HPDE6-E6E7 (cell line): ENCODE data around the gene NDUFV2.
"Not testable (repeated sequence)": the region's sequence is repeated elsewhere in the genome, so short reads cannot be mapped to it uniquely, and the experiment has no call there.

Source experiments
- DNase-seq: peaks from one replicate; pipeline ENCODE4 v3.0.0; 2011; ENCODE audit warnings: missing footprints; ENCODE audit errors: extremely low spot score

NDUFV2 gene

DNA sequence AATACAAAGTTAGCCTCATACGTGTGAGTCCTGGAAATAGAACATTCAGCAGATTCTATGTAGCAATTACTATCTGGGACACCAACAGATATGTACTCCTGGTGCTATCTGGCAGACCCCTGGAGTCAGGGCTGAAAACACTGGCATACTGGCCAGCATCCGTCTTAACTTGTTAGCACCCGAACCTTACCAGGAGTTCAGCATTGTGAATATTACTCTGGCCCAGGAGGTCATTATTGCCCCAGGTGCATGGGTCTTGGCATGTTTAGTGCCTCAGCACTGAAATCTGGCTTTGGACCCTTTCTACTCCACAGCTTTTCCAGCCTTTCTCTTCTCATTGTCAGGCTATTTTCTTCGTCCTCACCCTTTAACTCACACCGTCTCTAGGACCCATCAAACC, 11.9 kb upstream of the NDUFV2 start:
- DNase-seq: no peak

DNA sequence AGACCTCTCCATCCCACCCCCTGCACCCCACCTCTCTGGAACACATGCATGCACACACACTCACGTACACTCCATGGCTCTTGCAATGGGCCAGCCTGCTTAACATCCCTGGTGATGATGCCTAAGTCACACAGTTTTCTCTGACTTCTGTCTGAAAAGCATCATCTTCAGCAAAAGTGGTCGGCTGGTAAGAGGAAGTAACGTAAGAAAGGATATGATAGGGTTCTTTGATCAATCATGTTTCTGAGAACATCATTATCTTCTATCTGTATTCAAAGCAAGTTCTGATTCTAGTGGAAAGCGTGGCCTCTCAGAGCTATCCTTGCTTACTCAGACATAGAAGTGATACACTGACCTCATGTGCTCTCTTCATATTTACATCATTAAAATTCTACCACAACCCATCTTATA, 11.4 kb upstream of the NDUFV2 start:
- DNase-seq: no peak

DNA sequence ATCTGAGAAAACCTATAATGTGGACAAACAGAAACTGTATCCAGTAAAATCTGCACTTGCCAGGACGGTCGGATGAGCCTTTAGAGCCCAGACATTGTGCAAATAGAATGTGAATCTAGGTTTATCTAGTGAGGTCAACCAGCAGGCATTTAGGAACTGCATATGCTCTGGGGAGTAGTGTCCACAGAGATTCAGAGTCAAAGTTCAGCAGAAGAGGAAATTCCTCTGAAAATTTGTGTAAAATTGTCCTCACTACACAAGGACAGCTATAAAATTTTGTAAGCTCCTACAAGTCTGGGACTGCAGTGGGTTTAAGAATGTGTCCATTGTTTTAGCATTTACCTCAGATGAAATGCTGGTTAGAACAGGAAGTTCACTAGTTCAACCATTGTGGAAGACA, 9.8 kb upstream of the NDUFV2 start:
- DNase-seq: no peak

DNA sequence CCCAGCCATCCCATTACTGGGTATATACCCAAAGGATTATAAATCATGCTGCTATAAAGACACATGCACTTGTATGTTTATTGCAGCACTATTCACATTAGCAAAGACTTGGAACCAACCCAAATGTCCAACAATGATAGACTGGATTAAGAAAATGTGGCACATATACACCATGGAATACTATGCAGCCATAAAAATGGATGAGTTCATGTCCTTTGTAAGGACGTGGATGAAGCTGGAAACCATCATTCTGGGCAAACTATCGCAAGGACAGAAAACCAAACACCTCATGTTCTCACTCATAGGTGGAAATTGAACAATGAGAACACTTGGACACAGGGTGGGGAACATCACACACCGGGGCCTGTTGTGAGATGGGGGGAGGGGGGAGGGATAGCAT, 9.4 kb upstream of the NDUFV2 start:
- not testable (repeated sequence) for DNase-seq

DNA sequence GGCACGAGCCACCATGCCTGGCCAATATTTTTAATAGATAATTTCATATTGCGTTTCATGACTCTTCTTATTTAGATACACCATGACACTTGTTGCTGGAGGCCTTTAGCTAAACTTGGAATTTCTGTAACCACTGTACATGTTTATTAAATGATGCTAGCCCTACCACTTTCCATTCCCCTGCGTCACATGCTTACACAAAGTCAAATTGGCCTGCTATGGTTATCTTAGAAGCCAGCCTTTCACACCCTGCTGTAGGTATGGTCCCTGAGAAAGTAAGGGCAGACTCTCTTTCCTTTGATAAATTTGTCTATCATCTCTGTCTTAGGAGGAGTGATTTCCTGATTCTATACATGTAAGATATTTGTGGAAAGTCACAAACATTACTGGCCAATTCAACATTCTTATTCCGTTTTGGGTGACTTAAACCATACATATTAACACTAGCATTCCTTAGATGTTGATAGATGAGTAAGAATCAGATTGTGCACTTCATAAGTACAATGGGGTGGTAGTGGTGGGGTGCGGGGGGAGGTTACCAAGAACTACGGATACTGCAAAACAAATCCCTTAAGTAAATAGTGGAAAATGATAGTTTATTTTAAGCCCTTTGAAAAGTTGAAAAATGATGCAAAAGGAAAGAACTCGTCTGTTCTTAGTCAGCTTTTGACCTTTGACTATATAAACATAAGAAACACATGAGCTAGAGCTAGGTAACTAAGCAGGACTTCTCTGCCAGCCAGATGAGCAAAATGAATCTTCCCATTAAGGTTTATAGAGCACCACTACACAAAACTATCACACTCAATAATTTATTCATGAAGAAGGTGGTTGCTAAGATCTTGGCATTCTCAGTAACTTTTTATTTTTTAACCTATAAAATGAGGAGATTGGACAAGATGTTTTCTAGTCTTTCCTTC, 7.9 kb upstream of the NDUFV2 start:
- peak; percentile 38 for DNase-seq

DNA sequence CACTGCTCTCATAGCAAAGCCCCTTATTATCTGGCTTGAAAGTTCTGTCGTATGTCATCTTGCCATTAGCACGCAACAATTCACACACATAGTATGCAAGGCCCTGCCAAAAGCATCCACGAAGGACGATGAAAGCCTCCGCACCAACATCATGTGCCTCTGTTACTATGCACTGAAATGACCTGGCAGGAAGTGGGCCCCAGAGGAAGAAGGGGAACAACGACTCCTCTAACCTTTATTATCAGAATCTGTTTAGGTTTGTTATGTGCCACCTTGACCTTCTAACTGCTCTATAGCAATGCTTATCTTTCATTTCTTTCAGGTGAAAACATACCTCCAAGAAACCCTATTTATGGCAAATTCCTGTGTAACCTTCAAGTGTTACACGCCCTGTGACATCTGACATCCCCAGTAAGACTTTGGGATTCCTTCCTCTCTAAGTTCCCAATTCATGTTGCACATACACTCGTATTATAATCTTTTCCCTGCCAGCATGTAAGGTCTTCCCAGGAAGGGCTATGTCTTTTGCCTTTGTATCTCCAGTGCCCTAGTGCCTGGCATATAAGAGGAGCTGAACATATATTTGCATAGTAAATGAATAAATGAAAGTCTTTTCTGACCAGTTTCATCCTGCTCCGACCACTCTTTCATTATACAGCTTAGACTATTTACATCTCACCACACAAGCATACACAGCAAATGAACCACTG, 7.0 kb upstream of the NDUFV2 start:
- DNase-seq: no peak

DNA sequence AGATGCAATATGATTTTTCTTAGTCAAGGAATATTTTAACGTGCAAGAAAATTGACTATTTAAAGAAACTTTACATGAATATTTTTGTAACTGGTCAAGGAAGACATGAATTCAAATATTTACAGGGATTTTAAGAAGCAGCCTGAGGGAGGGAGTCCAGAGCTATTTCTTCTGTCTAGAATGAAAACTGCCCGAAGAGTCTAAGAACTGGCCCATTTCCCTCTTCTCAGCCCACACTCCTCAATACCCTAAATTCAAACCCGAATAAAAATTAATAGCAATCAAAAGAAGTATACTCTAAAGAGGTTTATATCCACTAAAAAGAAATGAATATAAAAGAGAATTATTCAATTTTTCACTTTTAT, 6.5 kb upstream of the NDUFV2 start:
- no peak for DNase-seq

DNA sequence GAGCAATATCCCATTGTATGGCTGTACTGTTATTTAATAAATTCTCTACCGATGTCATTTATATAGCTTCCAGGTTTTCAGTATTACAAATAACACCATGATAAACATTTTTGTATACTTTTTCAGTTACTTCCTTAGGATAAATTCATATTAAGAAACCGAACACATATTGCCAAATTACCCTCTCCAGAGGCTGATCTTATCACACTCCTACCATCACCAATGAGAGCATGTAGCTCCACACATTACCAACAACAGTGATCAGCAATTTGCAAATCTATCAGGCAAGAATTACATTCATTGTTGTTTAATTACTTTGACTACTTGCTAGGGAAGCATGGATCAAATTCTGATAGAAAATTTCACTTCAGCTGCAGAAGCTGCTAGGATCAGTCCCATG, 5.8 kb upstream of the NDUFV2 start:
- no peak for DNase-seq

DNA sequence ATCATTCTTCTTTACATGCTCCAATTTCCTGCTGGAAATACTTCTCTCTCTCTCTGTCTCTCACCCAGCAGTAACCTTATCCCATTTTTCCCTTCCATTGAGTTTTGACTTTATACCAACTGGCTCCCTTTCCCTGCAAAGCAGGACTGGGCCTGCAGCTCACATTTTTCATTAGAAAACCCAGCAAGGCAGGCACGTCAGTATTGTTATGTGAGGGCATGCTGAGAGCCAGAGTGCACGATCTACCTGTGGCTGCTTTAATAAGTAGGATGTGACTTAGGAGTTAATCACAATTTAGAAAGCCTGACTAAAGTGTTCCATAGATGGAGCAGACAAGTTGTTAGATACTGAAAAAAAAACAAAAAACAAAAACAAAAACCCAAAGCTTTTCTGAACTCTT, 5.2 kb upstream of the NDUFV2 start:
- DNase-seq: no peak

DNA sequence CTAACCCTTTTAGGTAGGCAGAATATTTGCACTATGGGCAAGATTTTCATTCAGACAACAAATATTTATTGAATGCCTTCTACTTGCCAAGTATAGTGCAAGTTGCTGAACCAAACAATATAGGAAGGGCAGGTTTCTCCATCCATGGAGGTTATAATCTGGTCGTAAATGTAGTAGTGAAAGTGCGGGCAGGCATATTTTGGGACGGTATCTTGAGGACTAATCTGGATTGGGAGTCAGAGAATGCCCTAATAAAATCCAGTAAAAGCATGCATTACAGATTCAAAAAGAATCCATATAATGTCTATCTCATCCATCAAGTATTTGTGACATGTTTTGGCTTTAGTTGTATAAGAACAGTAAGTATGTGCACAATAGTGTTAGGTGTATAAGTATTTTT, 1.7 kb upstream of the NDUFV2 start:
- DNase-seq: no peak

DNA sequence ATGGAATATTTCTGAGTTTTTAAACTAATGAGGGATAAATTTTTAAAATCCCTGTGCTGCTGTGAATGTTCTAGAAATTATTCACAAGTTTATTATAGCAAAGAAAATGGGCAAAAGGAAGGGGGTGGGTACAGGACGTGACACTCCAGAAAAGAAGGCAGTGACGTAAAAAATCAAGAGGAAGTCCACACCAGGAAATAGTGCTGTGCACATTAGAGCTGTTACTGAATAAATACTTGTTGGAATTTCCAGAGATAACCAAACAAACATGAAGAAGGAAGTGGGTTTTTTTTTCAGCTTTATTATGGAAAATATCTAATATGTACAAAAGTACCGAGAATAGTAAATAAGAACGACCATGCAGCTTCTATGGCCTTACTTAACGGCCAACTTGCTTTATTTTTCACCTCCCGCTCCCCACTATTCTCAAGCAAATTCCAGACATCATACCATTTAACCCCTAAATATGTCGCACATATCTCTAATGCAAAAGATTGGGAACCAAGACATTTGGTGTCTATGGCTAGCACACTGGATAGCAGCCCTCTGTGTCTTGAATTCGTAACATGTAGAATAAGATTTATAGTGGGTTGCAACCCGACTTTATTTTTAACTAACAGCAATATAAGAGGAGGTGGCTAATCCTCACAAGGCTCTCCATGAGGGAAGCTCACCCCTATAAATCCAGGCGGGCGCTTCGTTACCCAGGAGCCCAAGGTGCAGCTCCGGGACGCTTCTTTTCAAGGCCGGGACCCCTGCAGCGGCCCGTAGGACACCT, 580 bp upstream of the NDUFV2 start:
- DNase-seq: no peak

DNA sequence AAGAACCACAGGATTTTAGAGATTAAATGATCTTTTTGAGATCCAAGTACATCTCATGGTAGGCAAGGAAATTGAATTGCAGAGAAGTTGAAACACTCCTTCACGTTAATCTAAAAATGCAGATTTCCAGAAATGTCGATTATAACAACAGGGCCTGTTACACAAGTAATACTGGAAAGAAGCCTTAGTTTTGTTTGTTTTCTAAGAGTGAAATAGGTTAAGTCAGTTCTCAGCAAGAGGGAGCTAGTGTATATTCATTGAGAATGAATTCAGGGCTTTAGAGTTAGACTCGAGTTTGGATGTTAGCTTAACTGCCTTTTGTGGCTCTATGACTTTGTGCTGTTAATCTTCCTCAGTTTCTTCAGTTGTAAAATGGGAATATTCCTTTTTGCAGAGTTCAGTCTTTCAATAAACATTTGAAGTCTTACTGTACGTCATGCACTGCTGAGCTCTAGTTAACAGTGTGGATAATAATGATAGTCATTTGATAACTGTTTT, 926 bp downstream of the NDUFV2 start:
- DNase-seq: no peak

DNA sequence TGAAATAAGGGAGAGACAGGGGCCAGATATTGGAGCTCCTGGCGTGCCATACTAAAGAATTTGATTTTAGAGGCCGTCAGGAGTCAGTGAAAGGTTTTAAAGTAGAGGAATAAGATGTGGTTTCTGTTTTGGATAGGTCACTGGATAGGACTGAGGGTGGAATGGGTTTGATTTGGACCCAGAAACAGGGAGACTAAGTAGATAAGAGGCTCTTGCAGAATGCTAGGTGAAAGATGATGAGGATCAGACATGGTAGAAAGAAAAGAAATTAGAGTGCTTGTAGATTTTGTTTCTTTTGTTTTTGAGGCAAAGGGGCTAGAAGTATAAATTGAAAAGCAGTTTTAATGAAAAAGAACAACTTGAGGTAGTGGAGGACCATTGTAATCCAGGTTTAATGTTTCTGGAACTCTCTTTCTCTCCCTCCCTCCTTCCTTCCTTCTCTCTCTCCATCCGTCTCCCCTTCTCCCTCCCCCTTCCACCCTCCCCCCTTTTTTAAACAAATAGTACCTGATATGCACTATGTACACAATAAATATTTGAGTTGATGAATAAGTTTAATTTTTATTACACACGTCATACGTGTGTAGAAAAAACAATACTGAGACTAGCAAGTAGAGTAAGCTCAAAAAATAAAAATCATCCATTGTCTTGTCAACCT, 1.9 kb downstream of the NDUFV2 start:
- no peak for DNase-seq

DNA sequence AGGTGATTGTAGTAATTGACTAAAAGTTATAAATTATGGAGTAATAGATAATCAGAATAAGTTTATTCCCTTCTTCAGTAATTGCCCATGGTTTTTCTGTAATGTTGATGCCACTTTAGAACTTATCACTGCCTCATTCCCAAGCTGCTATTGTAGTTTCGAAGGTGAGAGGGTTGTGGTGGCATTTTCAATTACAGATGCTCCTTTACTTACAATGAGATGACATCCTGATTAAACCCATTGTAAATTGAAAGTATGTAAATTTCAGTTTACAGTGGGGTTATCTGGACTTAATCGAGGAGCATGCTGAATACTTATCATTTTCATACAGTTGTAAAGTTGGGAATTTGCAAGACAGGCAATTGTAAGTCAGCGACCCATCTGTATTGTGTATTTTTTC, 2.9 kb downstream of the NDUFV2 start:
- DNase-seq: no peak

DNA sequence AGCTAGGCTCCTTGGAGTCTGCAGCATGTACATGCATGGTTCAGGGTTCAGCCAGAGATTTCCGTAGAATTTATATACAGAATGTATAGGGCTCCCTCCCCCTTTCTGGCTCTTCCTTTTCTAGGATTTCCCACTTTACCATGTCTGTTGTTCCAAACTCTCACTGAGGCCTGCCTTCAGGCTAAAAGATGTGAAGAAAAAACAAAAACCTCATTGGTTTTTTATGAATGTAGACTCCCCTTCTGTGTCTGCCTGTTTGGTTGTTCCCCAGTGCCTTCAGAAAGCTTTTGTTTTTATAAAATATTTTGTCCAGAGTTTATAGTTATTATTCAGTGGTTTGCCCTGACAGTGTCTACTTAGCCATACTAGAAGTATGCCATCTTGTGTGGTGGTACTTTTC, 3.6 kb downstream of the NDUFV2 start:
- no peak for DNase-seq

DNA sequence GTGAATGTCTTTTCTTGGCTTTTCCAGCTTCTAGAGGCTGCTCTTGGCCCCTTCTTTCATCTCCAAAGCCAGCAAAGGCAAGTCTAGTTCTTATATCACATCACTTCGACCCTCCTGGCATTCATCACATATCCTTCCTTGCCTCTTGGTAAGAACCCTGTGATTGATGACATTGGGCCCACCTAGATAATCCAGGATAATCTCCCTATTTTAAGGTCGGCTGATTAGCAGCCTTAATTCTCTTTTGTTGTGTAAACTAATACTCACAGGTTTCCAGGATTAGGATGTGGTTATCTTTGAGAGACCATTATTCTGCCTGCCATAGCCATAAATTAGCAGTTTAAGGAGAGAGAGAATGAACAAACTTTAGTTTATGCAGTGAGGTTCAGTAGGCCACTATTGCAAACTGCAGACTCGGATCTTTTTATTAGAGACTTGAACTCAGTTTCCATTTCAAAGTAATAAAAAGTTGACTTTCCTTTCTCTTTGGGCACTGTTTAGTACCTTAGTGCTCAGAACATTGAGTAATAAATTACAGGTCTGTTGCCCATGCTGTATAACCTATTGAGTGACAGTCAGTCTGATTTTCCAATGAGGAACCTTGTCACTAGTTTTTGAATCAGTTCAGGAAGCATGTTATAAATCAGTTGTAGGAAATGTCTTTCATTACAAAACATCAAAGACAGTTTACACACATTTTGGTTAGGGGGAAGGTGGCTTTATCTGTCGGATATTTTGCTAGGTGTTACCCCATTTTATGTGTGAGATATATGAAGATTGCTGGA, 4.5 kb downstream of the NDUFV2 start:
- DNase-seq: no peak

DNA sequence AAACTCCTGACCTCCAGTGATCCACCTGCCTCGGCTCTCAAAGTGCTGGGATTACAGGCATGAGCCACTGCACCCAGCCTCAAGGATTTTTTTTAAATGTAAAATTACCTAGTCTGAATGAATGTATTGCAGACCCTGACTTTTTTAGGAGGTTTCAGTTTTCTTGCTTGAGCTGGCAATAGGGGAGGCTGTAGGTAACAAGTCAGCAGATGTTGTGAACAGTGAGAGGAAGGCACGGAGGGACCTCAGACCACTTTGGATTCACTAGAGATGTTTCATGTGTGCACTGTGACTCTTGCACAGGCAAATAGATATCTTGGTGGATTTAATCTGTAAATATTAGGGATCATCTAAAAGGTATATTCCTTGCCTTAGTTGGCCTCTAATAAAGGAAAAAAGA, 6.4 kb downstream of the NDUFV2 start:
- DNase-seq: no peak

DNA sequence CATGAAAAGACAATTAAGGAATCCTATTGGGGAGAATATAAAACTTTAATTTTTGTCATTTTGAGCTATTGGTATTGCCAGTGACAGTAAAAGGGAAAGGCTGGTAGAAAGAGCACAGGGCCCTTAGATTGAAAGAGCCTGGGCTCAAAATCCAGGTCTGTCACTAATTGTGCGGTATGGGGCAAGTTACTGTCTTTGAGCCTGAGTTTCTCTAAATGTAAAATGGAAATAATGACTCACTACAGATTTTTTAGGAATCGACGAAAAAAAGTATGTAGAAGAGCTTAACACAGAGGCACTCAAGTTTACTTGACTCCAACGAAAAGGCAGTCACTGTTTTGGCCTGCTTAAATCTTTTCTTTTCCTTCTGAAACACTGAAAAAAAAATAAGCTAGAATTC, 7.0 kb downstream of the NDUFV2 start:
- no peak for DNase-seq

DNA sequence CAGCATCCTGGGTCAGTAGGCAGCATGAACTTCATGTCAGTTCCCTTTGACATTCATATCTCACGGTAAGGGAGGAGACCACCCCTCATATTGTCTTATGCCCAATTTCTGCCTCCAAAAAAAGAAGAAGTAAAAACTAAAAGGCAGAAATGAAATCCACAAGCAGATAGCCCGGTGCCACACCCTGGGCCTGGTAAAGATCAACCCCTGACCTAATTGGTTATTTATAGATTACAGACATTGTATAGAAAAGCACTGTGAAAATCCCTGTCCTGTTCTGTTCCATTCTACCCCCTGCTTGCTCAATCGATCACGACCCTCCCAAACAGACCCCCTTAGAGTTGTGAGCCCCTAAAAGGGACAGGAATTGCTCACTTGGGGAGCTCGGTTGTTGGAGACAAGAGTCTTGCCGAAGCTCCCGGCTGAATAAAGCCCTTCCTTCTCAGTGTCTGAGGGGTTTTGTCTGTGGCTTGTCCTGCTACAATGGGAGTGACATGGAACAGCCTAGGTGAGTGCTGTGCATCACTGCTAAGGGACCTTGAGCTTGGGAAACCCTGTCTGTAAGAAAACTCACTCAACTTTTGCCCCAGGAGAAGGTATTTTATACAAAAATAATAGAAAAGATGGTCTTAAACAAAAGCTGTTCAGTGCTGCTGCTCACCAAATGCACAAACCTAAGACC, 11.1 kb downstream of the NDUFV2 start:
- no peak for DNase-seq

DNA sequence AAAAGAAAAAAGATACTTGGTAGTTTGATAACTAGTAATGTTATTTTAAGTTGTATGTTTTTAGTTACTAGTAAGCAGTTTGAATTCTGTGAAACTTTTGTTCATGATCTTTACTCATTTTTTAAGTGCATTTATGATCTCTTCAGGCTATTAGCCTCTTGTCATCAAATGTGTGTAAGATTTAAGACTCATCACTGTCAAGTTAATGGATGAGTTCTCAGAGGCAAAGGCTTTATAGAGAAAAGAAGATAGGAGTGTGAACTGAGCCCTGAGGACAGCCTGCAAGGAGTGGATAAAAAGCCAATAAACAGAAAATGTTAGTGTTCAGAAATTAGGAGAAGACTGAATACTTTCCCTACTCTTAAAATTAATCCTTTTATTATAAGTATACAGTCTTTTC, 13.5 kb downstream of the NDUFV2 start:
- DNase-seq: no peak
